BLaER1 (cell line): ENCODE measurements around the gene CTSV.
"Not testable (repeated sequence)": the region's sequence is repeated elsewhere in the genome, so short reads cannot be mapped to it uniquely, and the experiment has no call there.

Experiments used
- H3K27ac ChIP-seq: shearing (Covaris generic); formaldehyde crosslinking; 2 replicates; pipeline ENCODE4 v1.8.1; 2022
- H3K27me3 ChIP-seq: shearing (Covaris generic); formaldehyde crosslinking; 2 replicates; pipeline ENCODE4 v1.8.1; 2022
- H3K36me3 ChIP-seq: shearing (Covaris generic); formaldehyde crosslinking; 2 replicates; pipeline ENCODE4 v1.8.1; 2022
- H3K4me1 ChIP-seq: shearing (Covaris generic); formaldehyde crosslinking; 2 replicates; pipeline ENCODE4 v1.8.1; 2022
- H3K4me2 ChIP-seq: shearing (Covaris generic); formaldehyde crosslinking; 2 replicates; pipeline ENCODE4 v1.8.1; 2022
- H3K4me3 ChIP-seq: shearing (Covaris generic); formaldehyde crosslinking; 2 replicates; pipeline ENCODE4 v1.8.1; 2022
- H3K9ac ChIP-seq: shearing (Covaris generic); formaldehyde crosslinking; 2 replicates; pipeline ENCODE4 v1.8.1; 2022
- H3K9me3 ChIP-seq: shearing (Covaris generic); formaldehyde crosslinking; 2 replicates; pipeline ENCODE4 v1.8.1; 2022
- H4K20me1 ChIP-seq: shearing (Covaris generic); formaldehyde crosslinking; 2 replicates; pipeline ENCODE4 v1.8.1; 2022
- Cebpa-rat ChIP-seq: shearing (Covaris generic); IDR thresholded peaks from 2 replicates; pipeline ENCODE4 v1.8.1; 2022

CTSV gene

DNA sequence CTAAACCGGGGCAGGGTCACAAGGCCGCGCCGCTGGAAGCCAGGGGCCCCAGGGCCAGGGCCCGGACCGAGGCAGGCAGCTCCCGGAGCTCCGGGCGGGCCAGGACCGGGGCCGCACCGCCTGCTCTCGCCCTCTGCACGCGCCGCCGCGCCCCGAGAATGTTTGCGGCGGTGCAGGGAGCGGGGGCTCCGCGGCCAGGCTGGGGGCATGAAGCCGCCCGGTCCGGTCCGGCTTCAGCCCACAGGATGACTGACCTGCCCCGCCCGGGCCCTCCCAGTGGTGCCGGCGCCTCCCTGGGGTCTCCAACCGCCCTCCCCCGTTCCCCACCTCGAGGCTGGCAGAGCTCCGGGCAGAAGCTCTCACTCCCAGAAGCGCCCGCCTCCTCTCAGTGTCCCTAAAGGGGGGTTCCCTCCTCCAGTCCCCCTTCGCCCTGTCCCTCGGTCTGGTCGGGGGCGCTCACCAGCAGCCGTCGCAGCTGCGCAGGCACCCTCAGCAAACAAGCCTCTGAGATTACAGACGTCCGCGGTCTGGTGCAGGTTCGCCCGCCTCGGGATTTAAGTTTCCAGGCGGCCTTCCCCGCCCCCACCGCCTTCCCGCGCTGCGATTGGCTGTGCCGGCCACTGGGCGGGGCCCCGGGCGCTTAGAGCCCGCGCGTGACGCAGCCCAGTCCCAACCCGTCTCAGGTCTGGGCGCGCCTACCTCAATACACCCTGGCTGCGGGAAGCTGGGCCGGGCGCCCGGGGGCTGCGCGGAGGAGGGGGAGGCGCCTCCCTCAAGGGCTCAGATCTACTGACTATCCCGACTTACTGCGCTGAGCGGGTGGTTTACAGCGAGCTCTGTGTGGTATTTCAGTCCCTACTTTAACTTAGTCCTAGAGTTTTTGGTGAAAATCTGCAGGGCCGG, at the start of gene CTSV:
CTSV (minus strand) TSS at position 532 of the 903 bp plus-strand sequence. CDS start 1,099 bp downstream, outside the sequence.
- Histone ChIP-seq H3K9me3 (no peaks in the 10 kb centered on the region), H3K9ac (peak within 1 kb of the TSS; percentile 63)

DNA sequence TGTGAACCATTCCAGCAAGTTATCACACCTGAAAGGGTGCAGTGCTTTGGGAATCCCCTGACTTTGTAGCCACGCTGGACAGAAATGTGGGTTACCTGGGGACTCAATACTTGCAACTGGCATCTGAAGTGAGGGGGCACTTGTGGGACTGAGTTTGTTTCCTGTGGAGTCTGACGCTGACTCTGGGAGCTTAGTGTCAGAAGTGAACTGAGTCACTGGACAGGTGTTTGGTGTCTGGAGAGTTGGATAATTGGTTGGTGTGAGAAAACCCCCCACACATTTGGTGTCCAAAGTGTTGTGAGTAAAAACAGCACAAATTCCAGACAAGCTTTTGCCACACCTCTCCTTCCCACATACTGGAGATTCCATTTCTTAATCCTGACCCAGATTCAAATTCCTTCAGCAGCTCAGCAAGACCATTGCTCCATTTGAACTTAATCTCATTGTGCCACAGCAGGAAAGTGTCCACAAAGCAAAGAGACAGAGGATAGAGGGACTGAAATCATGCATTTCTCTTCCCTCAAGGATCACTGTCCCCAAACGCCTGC, 48.8 kb upstream of the CTSV start:
- not testable (repeated sequence) for H3K9ac ChIP-seq, H3K4me3 ChIP-seq, H3K36me3 ChIP-seq, H3K27ac ChIP-seq, H3K9me3 ChIP-seq, H3K4me2 ChIP-seq, H4K20me1 ChIP-seq, H3K27me3 ChIP-seq, H3K4me1 ChIP-seq

More for the DNA sequence above, at the start of gene CTSV:
- Histone ChIP-seq H3K27me3 (peaks cover 7% of the 10 kb centered on the region; the same call in 1 of the 2 replicates), H3K4me2 (peak within 1 kb of the TSS; percentile 93), H4K20me1 (no peaks in the 10 kb centered on the region), H3K27ac (no peak within 1 kb of the TSS), H3K36me3 (no peaks in the 10 kb centered on the region), H3K4me1 (peaks cover 7% of the 10 kb centered on the region; the same call in 1 of the 2 replicates), H3K4me3 (peak within 1 kb of the TSS; percentile 69)
- TF ChIP-seq Cebpa-rat, result no peak

DNA sequence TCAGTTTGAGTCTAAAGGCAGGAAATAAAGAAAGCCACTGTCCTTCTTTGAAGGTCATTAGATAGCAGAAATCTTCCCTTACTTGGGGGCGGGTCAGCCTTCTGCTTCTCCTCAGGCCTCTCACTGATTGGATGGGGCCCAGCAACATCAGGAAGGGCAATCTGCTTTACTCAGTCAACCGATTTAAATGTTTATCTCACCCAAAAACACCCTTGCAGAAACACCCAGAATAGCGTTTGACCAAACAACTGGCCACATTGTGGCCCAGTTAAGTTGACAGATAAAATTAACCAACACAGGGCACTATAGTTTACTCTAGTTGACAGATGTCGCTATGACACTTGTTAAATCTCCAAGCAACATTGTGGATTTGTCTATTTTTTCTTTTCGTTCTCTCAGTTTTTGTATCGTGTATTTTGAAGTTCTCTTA, 45.6 kb upstream of the CTSV start:
- H3K9me3 ChIP-seq, H3K9ac ChIP-seq, H3K27ac ChIP-seq, H3K4me2 ChIP-seq, H3K4me3 ChIP-seq, H4K20me1 ChIP-seq, H3K36me3 ChIP-seq, H3K4me1 ChIP-seq, H3K27me3 ChIP-seq: not testable (repeated sequence)

DNA sequence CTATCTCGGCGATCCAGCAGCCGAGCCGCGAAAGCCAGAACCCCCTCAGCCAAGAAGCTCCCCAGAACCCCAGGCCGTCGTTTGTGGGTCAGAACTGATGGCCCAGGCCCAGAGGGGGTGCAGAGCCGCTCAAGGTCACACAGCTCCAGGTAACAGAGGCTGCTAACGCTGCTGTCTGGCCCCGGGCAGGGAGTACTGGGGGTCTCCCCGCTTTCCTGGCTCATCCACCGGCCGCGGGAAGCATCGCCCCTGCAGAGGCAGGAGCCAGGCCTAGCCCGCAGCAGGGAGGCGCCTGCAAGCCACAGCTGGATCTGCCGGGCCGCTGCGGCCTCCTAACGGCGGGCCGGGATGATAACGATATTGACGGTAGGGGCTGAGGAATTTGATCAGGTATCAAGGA, 39.4 kb upstream of the CTSV start:
- Histone ChIP-seq H3K27ac (no peak overlapping the region), H3K4me2 (no peak overlapping the region), H4K20me1 (no peaks in the 10 kb centered on the region), H3K9ac (no peak overlapping the region), H3K4me3 (no peak overlapping the region), H3K36me3 (no peaks in the 10 kb centered on the region), H3K4me1 (no peaks in the 10 kb centered on the region), H3K27me3 (no peaks in the 10 kb centered on the region), H3K9me3 (peaks cover 7% of the 10 kb centered on the region; the same call in 1 of the 2 replicates)
- TF ChIP-seq Cebpa-rat, result no peak

DNA sequence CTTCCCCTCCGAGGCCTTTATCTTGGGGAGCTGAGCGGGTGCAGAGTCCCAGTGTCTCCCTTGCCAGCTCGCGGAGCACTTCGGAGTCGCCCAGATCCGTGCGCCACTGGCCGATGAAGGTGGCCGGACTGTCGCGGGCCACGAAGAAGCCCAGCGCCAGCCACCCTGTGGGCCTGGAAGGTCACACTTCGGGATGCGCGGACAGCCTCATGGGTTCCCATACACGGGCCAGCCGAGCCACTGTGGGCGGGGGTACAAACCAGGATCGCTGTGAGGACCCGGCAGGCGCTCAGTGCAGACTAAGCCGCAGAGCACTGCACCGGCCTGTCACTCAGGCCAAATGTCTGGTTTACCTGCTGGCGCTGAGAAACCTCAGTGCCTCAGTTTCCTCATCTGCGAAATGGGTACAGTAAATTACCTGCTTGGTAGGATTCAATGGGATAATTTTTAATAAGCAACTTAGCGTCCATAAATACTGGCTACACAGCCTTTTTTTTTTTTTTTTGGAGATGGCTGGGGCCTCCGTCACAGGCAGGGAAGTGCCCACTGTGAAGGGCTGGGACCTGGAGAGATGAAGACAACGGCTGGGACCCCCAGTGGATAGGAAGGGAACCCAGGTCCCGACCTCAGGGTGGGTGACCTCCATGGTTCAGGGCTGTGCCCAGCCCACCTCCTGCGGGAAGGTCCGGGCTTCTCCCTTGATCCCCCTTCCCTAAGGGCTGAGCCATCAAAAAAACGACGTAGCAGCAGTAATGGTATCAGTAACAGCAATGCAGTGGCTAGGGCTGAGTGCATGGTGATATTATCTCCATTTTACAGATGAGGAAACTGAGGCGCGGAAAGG, 38.7 kb upstream of the CTSV start:
- Histone ChIP-seq H3K9ac (no peak overlapping the region), H4K20me1 (no peaks in the 10 kb centered on the region), H3K27ac (no peak overlapping the region), H3K4me3 (no peak overlapping the region), H3K9me3 (peaks cover 7% of the 10 kb centered on the region; the same call in 1 of the 2 replicates), H3K27me3 (no peaks in the 10 kb centered on the region), H3K4me2 (no peak overlapping the region), H3K4me1 (no peaks in the 10 kb centered on the region), H3K36me3 (no peaks in the 10 kb centered on the region)
- no peak for TF ChIP-seq Cebpa-rat

DNA sequence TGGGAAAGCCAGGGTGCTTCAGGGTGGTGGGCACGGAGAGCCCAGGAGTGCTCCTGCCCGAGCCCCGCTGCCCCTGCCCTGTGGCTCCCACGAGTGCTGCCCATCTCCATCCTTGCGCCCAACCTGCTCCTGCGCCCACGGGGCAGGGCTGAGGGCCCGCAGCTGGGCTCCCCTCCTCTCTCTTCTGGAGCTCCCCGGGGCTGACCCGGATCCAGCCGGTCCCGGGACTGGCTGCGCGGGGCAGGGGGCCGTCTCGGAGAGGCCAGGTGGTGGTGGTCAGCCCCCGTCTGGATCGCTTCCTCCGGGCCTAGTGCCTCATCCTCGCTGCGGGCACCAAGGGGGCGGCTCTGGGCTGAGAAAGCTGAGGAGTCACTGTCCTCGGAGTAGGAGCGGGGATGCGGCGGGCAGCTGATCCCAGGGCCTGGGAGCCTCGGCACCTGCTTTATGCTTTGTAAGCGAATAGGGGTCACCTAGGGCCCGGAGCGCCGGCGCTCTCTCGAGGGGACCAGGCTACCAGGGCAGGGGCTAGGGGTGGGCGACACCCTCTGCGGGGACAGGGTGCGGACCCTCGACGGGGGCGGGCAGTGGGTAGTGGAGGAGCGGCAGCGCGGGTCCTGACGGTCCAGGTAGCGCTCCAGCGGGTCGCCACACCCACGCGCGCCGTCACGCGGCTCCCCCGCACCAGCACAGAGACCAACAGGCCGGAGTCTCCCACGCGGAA, 37.9 kb upstream of the CTSV start:
- H3K4me2 ChIP-seq, H3K27ac ChIP-seq, H3K36me3 ChIP-seq, H3K4me1 ChIP-seq, H3K9ac ChIP-seq, H4K20me1 ChIP-seq, H3K27me3 ChIP-seq, H3K9me3 ChIP-seq, H3K4me3 ChIP-seq: not testable (repeated sequence)

DNA sequence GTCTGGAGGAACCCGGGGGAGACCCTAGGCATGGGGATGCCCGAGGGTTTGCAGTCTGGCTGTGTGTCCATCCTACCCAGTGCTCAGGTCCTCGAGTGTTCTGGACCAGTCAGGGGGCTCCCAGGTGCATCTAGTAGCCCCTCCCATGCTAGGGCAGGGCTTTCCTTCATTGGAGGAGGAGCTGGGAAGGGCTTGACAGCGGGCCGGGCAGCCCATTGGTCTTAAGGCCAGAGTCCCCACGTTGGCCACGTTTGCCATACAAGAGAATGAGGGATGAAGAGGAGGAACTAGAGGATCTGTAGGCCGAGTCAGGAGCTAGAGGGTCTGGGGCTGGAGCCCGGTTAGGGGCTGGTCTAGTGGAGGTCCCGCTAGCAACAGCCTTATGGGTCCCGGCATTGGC, 37.3 kb upstream of the CTSV start:
- Histone ChIP-seq H3K4me3 (no peak overlapping the region), H3K27me3 (no peaks in the 10 kb centered on the region), H3K4me2 (no peak overlapping the region), H3K36me3 (no peaks in the 10 kb centered on the region), H3K27ac (no peak overlapping the region), H3K9me3 (peaks cover 7% of the 10 kb centered on the region; the same call in 1 of the 2 replicates), H4K20me1 (no peaks in the 10 kb centered on the region), H3K4me1 (no peaks in the 10 kb centered on the region), H3K9ac (no peak overlapping the region)
- TF ChIP-seq Cebpa-rat, result no peak

DNA sequence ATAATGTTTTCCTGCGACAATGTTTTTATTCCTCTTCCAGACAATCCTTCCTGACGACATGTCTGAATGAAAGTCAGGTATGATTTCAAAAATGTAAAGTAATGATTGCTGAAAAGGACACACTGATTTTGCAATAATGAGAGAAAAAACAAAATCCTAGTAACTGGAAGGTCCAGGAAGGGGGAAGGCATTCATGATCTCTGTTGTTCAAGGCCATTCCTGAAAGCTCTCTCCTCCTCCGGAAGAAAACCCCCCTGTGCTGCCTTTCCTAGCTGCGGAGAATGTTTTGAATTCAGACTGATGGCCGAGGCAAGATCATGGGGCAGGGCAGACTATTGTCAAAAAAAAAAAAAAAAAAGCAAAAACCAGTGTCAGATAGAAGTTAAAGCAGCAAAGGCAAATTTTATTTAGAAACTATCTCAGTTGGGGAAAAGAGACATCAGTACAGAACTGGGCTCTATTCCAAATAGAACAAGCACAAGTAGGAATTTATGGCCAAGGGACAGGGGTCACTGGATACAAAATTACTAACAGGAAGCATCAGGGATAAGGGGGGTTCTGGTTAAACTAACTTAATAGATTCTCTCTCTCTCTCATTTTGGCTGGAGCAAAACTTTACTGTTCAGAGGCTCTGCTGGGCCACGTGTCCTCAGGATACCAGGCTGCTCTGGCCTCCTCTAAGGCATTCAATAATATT, 36.5 kb upstream of the CTSV start:
- Histone ChIP-seq H3K9me3 (peaks cover 7% of the 10 kb centered on the region; the same call in 1 of the 2 replicates), H3K4me3 (no peak overlapping the region), H3K4me2 (no peak overlapping the region), H3K4me1 (no peaks in the 10 kb centered on the region), H3K36me3 (no peaks in the 10 kb centered on the region), H3K27ac (no peak overlapping the region), H4K20me1 (no peaks in the 10 kb centered on the region), H3K9ac (no peak overlapping the region), H3K27me3 (no peaks in the 10 kb centered on the region)
- TF ChIP-seq Cebpa-rat, result no peak

DNA sequence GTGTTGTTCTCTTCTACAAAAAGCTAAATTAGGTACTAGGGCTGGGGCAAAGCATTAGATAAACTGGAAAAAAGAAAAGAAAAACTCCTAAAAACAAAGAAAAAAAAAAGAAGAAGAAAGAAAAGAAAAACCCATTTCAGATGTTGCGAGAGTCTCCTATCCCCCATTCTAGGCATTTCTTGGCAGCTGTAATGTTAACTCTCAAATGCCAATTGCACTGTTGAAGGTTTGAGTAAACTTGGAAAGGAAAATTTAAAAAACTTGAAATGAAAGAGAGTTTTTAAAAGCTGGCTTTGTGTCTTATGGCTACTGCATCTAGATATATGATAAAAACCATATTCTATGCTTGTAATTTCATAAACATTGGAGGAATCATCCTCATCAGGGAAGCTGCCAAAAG, 34.6 kb upstream of the CTSV start:
- H3K36me3 ChIP-seq, result no peaks in the 10 kb centered on the region
- H3K27me3 ChIP-seq, result no peaks in the 10 kb centered on the region
- H4K20me1 ChIP-seq, result no peaks in the 10 kb centered on the region
- H3K9me3 ChIP-seq, result peaks cover 7% of the 10 kb centered on the region; the same call in 1 of the 2 replicates
- TF ChIP-seq Cebpa-rat, result no peak
- H3K4me2 ChIP-seq, result no peak overlapping the region
- H3K9ac ChIP-seq, result no peak overlapping the region
- H3K27ac ChIP-seq, result no peak overlapping the region
- no peaks in the 10 kb centered on the region for H3K4me1 ChIP-seq
- no peak overlapping the region for H3K4me3 ChIP-seq
